Spleen (tissue), 7 donors: ENCODE measurements around the gene TEX35.

Source experiments
- POLR2A ChIP-seq, 3 donors: fragments of 450-650 bp; IDR thresholded peaks; one replicate each; pipeline ENCODE4 v1.5.1; 2017; ENCODE audit warnings: antibody characterized with exemption in 3 of 3, mild to moderate bottlenecking in 1 of 3
- POLR2AphosphoS5 ChIP-seq, 3 donors: sonication (generic); formaldehyde crosslinking; IDR thresholded peaks; one replicate each; pipeline ENCODE4 v1.5.1; 2017; ENCODE audit warnings: antibody characterized with exemption in 3 of 3
- TF ChIP-seq, protein P1 (sequence below), 11 experiments: fragments of 200-600 bp in 7 of 11; fragments of 450-650 bp in 4 of 11; sonication (generic) in 4 of 11; IDR thresholded peaks in 8 of 11; conservative IDR thresholded peaks in 3 of 11; 1 replicate in 7 of 11; 2 replicates in 4 of 11; pipeline versions ENCODE4 v1.4.0 to v1.8.0; 2016 to 2021; ENCODE audit warnings: antibody characterized with exemption in 11 of 11, inconsistent platforms in 4 of 11, mild to moderate bottlenecking in 1 of 11
- donor health status: DM: no; HTN: no; CAD: no; lungs with moderate emphysema.
- donor health status: DM: no; HTN: no; CAD: no.
- donor health status: DM: no; HTN: no; CAD: no.

DNA sequence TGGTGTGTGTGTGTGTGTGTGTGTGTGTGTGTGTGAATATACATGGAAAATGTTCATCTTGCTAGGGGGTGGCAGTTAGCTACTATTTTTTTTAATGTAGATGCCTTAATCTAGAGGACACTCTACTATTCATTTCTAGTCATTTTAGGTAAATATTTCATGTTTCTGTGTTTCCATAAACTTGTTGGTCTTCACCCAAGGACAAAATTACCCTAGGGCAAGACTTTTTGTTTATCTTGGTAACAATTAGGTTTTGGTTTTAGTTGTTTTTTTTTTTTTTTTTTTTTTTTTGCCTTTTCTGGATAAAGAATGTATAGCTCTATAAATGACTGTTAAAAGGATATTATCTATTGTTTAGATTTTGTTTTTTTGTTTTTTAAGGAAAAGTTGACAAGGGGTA lies 48.3 kb upstream of the TEX35 start:
- TF ChIP-seq POLR2AphosphoS5 (IDR thresholded peaks at IDR 0.05) (no peak), POLR2A (IDR thresholded peaks at IDR 0.05) (no peak)
- TF ChIP-seq, protein P1, sequence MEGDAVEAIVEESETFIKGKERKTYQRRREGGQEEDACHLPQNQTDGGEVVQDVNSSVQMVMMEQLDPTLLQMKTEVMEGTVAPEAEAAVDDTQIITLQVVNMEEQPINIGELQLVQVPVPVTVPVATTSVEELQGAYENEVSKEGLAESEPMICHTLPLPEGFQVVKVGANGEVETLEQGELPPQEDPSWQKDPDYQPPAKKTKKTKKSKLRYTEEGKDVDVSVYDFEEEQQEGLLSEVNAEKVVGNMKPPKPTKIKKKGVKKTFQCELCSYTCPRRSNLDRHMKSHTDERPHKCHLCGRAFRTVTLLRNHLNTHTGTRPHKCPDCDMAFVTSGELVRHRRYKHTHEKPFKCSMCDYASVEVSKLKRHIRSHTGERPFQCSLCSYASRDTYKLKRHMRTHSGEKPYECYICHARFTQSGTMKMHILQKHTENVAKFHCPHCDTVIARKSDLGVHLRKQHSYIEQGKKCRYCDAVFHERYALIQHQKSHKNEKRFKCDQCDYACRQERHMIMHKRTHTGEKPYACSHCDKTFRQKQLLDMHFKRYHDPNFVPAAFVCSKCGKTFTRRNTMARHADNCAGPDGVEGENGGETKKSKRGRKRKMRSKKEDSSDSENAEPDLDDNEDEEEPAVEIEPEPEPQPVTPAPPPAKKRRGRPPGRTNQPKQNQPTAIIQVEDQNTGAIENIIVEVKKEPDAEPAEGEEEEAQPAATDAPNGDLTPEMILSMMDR (IDR thresholded peaks at IDR 0.05 in 8 of 11, conservative IDR thresholded peaks at IDR 0.05 in 3 of 11) = no peak
